GM18907 (cell line): Measurements from ENCODE around the gene PIWIL4.

Experiments
- ATAC-seq: cut with Tn5 transposase; IDR thresholded peaks from one replicate; pipeline ENCODE4 v1.9.1; 2021; ENCODE audit warnings: mild to moderate bottlenecking, moderate library complexity; ENCODE audit not compliant: unreplicated experiment

PIWIL4 gene

GRCh38 chr11:94661444-94661843 is 94.3 kb downstream of the PIWIL4 start:
- ATAC-seq = no peak

- no peak for ATAC-seq
These were observed 95.1 kb downstream of the PIWIL4 start for GRCh38 chr11:94662065-94662779.

DNA sequence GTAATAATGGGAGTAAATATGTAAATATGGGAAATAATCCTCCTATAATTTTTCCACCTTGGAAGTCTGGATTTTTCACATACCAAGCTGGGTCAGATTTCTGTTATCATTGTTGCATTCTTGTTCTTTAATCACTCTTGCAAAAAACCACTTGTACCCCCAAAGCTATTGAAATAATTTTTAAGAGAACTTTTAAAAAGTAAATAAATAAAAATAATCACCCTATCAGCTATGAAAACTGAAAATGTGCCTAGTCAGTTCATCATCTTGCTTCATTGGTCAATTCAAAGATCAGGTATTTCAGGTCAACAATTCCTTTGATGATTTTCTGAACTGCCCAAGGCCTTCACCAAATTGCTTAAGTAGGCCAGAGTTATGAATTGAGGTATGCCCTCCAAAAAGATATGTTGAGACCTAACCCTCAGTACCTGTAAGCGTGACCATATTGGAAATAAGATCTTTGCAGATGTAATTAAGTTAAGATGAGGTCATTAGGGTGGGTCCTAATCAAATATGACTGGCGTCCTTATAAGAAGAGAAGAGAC is 95.8 kb downstream of the PIWIL4 start:
- no peak for ATAC-seq

DNA sequence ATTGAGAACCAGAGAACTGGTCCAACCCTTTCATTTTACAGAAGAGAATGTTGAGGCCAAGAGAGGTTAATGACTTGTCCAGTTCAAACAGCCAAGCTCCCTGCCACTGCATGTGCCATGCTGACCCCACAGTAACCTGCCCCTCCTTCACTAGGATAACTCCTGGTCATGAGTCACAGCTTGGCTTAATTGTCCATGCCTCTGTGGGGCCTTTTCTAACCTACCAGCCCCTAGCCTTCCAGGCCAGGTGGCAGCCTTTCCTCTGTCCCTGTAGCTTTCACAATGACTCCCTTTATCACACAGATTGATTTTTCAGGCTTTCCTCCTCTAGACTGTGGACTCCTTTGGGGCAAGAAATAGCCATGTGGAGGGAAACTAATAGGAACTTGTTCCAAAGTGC is 97.2 kb downstream of the PIWIL4 start:
- ATAC-seq = no peak

GRCh38 chr11:94665116-94665659 is 98.0 kb downstream of the PIWIL4 start:
- no peak for ATAC-seq

- no peak for ATAC-seq
These were observed 99.9 kb downstream of the PIWIL4 start for GRCh38 chr11:94666792-94667721.

DNA sequence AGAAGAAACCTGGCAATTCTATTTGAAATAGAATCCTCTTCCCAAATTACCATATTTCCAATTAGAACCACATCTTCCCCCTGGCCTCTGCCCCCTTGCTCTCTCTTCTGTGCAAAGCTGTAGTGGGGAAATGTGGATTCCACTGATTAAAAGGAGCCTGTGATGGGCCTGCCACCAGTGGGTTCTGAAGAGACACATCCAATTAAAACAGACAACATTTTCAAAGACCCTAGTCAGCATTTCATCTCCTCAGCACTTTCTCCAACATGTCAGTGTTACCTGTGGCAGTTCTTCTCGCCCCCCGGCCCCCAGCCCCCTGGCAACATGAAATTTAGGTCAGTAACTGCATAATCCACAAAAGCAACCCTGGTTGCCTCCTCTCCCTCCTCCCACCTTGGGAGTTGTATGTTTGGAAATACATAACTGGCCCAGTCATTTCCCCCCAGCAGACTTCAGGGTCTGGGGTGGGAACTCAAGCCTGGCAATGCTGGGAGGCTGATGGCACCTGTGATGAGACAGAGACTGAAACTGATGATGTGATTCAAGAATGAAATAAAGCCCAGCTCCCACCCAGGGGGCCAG is 101.1 kb downstream of the PIWIL4 start:
- no peak for ATAC-seq

DNA sequence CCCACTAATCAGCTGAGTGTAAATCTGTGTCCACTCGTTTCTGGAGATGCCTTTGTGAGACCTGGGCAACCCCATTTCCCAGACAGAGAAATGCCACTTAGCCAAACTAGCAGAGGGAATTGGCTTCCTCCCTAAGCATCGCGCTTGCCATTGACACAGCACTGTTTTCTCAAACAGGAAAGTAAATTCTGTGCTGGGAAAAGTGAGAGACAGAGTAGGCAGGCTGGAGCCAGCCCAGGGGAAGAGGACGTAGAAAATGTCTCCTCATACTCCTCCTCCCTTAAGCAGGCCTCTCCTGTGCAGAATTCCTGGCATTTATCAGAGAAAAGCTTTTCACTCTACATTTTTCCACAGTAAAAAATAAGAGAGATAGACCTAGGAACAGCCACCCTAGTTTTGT is 101.9 kb downstream of the PIWIL4 start:
- ATAC-seq = no peak
